HG03025 (cell line): Measurements from ENCODE around the gene VCL.
"Not testable (repeated sequence)": the region's sequence is repeated elsewhere in the genome, so short reads cannot be mapped to it uniquely, and the experiment has no call there.

ENCODE experiments used
- ATAC-seq: cut with Tn5 transposase; IDR thresholded peaks from one replicate; pipeline ENCODE4 v1.9.1; 2021; ENCODE audit warnings: mild to moderate bottlenecking, moderate library complexity; ENCODE audit not compliant: unreplicated experiment, low FRiP score

The VCL gene

DNA sequence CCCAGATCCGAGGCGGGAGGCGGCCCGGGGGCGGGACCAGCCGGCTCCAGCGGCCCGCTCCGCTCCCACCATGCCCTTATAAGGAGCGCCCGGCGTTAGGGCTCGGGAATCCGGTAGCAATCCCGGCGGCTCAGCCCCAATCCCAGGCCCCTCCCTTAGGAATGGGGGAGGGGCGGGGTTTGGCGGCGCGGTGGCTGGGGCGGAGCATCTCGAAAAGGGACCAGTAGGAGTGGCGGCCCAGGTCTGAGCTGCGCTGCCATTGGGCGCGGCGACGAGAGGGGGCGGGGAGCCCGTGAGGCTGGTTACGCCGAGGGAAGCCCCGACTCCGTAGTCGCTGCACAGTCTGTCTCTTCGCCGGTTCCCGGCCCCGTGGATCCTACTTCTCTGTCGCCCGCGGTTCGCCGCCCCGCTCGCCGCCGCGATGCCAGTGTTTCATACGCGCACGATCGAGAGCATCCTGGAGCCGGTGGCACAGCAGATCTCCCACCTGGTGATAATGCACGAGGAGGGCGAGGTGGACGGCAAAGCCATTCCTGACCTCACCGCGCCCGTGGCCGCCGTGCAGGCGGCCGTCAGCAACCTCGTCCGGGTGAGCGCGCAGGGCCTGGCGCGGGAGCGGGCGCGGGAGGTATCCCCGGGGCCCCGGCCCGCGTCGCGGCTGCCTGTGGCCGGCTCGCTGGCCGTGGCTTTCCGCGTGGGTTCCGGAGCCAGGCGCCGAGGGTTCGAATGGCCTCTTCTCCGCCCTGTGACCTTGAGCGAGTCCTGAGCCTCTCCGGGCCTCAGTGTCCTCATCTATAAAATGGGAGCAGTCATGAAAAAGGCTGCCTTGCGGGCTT is at the start of gene VCL:
VCL (plus strand) TSS at position 330 of the 836 bp plus-strand sequence; CDS start at position 422, 92 bp downstream.
- ATAC-seq, result peak; percentile 94

DNA sequence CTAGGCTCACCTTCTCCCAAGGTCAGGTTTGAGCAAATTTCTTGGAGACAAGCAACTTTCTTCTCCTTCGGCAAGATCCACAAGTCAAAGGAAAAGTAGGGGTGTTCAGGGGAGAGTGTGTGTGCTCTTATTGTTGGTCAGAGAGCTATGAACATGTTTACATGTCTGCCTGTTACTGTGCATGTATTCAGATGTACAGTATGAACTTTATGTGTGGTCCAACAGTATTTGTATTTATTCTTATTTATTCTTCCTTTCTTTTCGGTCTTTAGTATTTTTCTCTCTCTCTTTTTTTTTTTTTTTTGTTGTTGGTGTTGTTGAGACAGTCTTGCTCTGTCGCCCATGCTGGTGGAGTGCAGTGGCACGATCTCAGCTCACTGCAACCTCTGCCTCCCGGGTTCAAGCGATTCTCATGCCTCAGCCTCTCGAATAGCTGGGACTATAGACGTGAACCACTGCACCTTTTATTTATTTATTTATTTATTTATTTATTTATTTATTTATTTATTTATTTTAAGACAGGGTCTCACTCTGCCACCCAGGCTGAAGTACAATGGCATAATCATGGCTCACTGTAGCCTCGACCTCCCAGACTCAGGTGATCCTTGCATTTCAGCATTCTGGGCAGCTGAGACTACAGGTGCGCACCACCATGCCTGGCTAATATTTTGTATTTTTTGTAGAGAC is 48.8 kb upstream of the VCL start:
- no peak for ATAC-seq

DNA sequence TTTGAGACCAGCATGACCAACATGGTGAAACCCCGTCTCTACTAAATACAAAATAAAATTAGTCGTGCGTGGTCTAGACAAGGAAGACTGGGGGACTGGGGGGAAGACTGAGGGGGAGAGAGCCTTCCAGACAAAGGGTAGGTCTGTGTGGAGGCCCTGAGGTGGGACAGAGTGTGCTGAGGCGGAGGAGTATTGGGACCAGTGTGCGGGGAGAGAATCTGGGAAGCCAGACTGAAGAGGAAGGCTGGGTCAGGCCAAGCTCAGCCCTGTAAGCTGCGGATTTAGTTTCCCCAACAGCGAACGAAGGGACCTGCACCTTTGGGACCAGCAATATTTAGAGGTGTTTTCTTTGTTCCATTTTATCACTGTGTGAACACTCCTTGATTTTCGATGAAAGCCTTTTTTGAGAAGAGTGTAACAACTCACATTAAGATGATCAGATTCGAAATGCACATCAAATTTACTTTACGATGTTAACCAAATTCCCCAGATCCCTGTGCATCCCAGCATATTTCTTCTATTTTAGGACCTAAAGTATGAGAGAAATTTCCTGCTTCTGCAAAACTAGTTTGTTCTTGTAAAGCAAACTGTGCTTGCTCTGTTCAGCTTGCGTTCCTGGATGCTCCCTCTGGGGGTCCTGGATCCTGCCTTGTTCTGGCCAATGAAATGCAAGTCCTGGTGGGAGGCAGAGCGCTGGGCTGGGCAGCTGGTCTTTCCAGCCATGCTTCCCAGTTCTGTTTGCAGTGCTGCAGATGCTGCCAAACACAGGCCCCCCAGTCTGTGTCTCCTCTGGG is 47.6 kb upstream of the VCL start:
- ATAC-seq, result no peak

DNA sequence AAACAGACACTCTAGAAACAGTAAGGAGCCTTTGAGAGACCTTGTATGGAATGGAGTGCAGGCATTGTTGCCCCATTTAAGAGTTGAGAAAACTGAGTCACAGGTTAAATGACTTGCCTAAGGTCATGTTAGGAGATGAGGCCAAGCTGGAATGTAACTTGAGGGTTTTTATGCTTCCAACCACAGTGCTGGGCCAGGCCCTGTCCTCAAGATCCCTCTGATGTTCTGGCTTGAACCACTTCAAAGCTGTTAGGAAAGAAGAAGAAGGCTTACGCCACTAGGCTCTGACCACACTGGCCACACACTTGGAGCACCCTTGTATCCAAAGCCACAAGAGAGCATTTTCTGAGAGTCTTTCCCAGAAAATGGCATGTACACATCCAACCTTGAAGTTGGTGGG is 44.3 kb upstream of the VCL start:
- no peak for ATAC-seq

DNA sequence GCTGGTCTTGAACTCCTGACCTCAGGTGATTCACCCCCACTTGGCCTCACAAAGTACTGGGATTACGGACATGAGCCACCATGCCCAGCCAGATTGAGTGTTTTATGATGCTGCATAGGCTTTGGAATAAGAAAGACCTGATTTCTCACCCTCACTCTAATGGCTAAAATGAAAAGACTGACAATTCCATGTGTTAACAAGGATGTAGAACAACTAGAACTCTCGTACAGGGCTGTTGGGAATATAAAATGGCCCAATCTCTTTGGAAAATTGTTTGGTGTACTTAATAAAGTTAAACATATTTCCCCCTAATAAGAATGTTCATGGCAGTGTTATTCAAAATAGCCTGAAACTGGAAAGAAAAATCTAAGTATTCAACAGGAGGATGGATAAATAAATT is 43.2 kb upstream of the VCL start:
- ATAC-seq, result no peak

DNA sequence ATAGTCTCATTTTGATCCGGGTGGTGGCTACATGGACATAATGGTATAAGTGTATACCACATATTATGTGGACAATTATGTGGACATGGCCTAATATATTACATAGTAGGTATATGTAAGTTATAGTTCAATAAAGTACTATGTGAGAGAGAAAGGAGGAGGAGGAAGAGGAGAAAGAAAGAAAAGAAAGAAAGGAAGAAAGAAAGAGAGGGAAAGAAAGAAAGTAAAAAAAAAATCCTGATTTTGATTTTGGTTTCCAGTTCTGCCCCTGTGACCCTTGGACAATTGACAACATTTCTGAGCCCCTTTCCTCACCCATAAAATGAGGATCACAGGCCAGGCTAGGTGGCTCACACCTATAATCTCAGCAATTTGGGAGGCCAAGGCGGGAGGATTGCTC is 42.2 kb upstream of the VCL start:
- ATAC-seq, result no peak

DNA sequence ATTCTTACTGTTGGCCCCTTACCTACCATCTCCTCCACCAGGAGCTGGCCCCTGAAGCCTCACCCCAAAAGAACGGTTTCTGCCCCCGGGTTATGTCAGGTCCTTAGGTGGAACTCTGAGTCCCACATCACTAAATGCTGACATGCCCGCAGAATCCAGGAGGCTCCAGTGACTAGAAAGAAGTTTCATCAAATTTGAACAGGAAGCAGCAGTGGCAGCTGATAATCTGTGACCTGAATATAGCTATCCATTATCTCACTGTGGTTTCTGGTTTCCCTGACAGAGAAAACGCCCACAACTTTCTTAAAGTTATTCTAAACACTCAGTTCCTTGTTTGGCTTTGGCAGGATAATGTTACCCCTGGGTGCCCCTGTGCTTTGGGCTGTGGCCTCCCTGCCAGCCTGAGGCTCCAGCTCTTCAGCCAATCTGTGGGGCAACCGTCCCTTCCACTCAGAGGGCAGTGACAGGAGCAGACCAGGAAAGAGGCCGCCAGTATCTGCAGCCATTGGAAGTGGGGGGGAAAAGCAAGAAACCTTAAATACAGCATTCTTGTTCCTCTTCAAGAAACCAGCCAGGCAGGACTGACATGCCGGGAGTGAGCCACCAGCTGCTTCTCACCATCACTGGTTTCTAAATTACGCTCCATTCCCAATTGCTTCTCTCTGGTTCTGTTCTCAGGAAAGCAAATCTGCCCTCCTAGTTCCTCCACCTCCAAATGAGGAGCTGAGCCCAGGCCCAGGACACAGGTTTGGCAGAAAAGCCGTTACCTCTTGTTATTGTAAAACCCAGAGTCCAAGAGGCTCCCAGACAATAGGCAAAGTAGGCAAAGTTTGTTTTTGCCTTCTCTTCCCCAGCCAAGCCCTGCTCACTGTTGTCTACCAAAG is 41.2 kb upstream of the VCL start:
- peak; percentile 27 for ATAC-seq

DNA sequence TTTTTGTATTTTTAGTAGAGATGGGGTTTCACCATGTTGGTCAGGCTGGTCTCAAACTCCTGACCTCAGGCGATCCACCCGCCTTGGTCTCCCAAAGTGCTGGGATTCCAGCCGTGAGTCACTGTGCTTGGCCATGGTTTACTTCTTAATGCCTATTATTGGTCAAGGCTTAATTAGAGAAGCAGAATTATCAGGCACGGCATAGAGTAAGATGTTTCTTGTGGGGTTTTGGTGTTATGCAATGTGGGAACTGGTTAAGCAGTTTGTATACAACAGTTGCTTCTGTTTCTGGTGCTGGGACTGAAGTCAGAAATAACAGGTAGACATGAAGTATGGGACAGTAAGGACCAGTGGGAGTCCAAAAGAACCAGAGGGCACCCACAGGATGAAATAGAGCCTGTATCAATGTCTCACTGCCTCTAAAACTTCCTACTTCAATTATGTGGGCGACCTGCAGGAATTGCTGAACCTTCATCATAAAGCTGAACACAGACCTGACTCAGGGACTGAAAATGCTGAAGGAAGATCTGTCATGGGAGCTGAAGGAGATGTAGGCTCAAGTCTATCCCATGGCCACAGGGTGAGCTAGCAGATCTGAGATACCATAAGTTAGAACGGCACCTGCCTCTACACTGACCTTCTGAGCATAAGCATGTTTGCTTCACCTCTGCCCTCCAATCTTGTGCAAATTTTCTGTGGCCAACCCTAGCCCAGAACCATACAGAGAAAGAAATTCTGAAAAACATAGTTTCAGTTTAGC is 38.3 kb upstream of the VCL start:
- peak; percentile 45 for ATAC-seq

DNA sequence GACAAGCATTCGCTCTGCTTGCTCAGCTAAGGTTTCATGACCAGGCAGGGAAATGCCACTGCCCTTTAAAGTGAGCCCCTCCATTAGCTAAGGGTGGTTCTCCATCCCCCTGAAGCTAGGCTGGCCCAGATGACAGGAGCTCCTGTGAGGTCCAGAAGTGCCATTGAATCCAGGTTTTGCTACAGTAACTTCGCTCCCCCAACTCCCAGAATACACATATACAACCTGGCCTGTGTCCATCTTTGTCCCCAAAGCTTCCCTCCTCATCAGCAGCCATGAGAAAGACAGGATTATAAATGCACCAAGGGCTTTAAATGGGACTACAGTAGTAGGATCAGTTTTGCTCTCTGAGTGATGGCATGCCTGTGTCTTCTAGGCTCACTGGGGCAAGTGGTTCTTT is 35.5 kb upstream of the VCL start:
- no peak for ATAC-seq

DNA sequence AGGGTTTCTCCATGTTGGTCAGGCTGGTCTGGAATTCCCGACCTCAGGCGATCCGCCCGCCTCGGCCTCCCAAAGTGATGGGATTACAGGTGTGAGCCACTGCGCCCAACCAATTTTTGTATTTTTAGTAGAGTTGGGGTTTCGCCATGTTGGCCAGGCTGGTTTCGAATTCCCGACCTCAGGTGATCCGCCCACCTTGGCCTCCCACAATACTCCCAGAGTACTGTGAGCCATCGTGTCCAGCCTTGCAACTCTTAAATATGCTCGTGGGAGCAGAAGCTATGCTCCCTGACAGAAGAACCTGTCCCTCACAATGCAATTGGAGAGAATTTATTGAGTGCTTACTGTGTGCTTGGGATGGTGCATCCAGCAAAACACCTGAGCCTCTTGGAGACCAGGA is 34.4 kb upstream of the VCL start:
- not testable (repeated sequence) for ATAC-seq

DNA sequence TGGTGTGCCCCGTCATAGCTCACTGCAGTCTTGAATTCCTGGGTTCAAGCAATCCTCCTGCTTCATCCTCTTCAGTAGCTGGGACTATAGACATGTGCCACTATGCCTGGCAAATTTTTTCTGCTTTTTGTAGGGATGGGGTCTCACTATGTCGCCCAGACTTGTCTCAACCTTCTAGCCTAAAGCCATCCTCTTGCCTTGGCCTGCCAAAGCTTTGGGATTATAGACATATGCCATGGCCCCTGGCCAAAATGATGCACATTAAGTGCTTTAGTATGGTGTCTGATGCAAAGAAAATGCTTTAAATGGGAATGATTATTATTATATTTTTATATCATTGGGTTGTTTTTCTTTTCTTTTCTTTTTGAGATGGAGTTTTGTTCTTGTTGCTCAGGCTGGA is 33.2 kb upstream of the VCL start:
- ATAC-seq, result no peak

DNA sequence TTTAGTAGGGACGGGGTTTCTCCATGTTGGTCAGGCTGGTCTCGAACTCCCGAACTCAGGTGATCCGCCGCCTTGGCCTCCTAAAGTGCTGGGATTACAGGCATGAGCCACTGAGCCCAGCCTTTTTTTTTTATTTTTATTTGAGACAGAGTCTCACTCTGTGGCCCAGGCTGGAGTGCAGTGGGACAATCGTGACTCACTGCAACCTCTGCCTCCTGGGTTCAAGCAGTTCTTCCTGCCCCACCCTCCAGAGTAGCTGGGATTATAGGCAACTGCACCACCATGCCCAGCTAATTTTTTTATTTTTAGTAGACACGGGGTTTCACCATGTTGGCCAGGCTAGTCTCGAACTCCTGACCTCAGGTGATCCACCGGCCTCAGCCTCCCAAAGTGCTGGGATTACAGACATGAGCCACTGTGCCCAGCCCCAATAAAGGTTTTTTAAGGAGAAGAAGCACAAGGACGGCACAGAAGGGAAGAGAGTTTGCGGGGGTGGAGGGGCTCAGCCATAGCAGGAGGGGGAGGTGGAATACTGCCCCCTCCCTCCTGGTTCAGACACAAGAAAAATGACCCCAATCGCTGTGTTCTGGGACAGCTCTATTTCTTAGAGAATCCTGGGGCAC is 32.5 kb upstream of the VCL start:
- not testable (repeated sequence) for ATAC-seq

DNA sequence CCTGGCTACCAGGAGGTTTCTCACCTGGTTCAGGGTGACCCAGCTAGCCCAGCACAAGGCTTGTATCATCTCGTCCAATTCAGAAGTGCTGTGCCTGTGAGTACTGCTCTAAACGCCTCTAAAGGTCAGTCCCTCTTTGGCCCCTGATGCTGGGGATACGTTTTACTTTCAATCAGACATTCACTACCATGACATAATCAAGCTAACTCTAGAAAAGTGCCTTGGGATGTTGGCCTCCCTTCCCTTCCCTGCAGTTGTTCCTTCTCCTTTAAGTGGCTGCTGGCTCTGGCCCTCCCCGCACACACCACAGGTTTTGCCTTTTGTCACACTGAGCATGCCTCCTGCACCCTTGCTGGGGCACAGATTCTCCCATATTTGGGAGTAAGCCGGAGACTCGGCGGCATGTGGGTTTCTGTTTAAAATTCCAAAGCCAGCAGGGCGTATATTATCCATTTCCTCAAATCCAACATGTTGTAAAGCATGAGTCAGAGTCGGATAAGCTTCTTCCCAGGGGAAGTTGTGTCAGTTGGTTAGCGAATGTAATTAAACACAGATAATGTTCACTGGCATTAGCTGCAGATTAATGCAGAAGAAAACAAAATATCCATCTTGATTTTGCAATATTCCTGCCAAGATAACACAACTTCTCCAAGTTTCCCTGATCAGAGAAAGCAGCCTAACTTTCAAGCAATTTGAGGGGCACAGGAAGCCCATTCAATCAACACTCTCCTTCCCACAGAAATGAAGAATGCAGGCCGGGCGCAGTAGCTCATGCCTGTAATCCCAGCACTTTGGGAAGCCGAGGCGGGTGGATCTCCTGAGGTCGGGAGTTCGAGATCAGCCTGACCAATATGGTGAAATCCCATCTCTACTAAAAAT is 31.8 kb upstream of the VCL start:
- no peak for ATAC-seq

DNA sequence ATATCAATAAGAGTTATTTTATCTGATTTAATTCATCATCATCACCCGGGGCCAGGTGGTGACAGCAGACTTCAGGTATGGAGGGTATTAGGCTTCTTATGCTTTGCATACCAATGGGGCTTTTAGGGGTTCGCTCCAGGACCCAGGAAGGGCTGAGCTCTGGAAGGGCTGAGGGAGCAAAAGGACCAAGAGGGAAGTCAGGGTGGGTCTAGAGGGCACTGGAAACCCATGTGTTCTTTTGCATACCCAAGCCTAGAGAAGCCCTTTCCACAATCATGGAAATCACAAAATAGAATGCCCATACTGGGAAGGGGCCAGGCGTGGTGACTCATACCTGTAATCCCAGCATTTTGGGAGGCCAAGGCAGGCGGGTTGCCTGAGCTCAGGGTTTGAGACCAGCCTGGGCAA is 30.9 kb upstream of the VCL start:
- no peak for ATAC-seq

DNA sequence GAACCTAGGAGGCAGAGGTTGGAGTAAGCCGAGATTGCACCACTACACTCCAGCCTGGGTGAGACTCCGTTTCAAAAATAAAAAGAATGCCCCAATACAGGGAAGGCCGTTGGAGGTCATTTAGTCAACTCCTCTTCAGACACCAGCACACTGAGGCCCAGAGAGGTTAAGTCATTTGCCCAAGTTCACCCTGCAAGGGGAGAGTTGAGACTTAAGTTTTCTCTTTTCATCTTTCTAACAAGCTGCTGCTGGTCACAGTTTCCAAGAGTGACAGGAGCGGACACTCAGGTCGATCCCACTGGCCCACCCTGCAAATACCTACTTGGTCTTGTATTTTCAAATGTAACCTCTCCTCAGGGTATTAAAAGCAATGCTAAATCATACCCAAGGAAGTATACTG is 30.4 kb upstream of the VCL start:
- no peak for ATAC-seq

DNA sequence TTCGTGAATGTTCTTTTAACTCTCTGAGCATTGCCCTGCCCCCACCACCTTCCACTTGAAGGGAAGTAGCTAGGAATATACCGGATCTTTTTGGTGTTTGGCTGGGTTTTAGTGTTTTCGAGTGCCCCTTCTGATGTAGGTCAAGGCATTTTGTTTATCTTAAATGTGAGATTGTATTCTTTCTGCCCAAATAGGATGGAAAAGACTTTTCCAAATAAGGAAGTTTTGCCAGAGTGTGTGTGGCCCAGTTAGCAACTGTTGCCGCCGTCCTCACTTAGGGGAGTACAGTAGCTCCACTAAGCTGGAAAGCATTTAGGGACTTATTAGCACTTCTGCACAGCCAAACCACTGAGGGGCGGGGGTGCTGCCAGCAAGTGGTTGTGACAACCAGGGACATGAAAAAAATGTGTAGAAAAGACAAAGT is 29.8 kb upstream of the VCL start:
- ATAC-seq, result no peak

DNA sequence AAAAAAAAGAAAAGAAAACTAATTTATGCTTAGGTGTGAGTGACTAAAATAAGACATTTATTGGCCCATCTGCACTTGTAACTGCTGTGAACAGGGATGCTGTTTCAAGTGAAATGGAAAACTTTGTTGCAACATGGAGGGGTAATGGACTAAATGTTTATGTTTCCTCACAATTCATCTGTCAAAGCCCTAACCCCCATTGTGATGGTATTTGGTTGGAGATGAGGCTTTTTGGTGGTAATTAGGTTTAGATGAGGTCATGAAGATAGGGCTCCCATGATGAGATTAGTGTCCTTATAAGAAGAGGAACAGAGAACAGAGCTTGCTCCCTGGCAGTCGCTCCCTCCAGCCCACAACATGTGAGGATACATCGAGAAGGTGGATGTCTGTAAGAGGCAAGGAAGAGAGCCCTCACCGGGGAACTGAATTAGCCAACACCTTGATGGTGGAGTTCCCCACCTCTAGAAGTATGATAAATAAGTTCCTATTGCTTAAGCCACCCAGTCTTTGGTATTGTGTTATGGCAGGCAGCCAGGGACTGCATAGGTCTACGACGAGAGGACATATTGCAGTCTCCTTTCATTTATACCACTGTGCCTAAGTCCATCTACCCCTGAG is 28.6 kb upstream of the VCL start:
- ATAC-seq, result no peak

DNA sequence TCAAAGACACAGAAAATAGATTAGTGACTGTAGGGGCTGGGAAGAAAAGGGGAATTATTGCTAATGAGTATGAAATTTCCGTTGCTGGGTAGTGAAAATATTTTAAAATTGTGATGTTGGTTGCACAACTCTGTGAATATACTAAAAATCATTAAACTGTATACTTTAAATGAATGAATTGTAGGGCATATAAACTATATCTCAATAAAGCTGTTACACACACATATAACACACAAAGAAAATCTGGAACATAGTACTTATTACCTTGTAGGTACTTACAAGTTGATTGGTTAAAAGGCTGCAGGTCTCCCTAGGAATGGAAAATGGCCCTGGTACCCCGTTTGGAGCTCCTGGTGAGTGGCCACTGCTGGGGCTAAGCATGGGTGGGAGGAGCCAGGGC is 27.1 kb upstream of the VCL start:
- no peak for ATAC-seq
